H9 (cell line): ENCODE data around the gene LDLRAD4. TPM values are rescaled to one million over a fixed set of nuclear protein-coding genes. Genes with fewer than 3 reads are reported as not detected.

Experiments used
- DNase-seq: peaks from one replicate; pipeline ENCODE4 v3.0.0-alpha.2; 2017
- H2AFZ ChIP-seq: one replicate; pipeline ENCODE4 v1.6.1; 2013; ENCODE audit warnings: mild to moderate bottlenecking, low read length, control low read depth, moderate library complexity
- H2AK5ac ChIP-seq: 2 replicates; pipeline ENCODE4 v1.6.1; 2013; ENCODE audit warnings: low read length, control low read depth, mixed read lengths; ENCODE audit not compliant: insufficient read length
- H2BK120ac ChIP-seq: one replicate; pipeline ENCODE4 v1.6.1; 2013; ENCODE audit warnings: low read depth, mild to moderate bottlenecking, low read length, control low read depth, inconsistent platforms; ENCODE audit not compliant: poor library complexity, severe bottlenecking
- H2BK12ac ChIP-seq: 2 replicates; pipeline ENCODE4 v1.6.1; 2013; ENCODE audit warnings: low read length, control low read depth, mixed read lengths, low read depth; ENCODE audit not compliant: insufficient read length
- H2BK15ac ChIP-seq: 2 replicates; pipeline ENCODE4 v1.6.1; 2013; ENCODE audit warnings: low read depth, low read length, control low read depth
- H2BK20ac ChIP-seq: one replicate; pipeline ENCODE4 v1.6.1; 2013; ENCODE audit warnings: low read depth, mild to moderate bottlenecking, low read length, control low read depth, inconsistent platforms; ENCODE audit not compliant: poor library complexity, severe bottlenecking
- H2BK5ac ChIP-seq: 2 replicates; pipeline ENCODE4 v1.6.1; 2013; ENCODE audit warnings: low read length, control low read depth, mixed read lengths; ENCODE audit not compliant: insufficient read length
- H3K14ac ChIP-seq: 2 replicates; pipeline ENCODE4 v1.6.1; 2013; ENCODE audit warnings: low read length, control low read depth; ENCODE audit not compliant: insufficient read depth
- H3K18ac ChIP-seq: 2 replicates; pipeline ENCODE4 v1.6.1; 2013; ENCODE audit warnings: low read depth, mild to moderate bottlenecking, mixed read lengths, low read length, control low read depth; ENCODE audit not compliant: insufficient read length
- H3K23ac ChIP-seq: 2 replicates; pipeline ENCODE4 v1.6.1; 2013; ENCODE audit warnings: low read length, control low read depth, mixed read lengths, low read depth; ENCODE audit not compliant: insufficient read length
- H3K23me2 ChIP-seq: 2 replicates; pipeline ENCODE4 v1.6.1; 2013; ENCODE audit warnings: low read depth, mild to moderate bottlenecking, mixed read lengths, low read length, control low read depth; ENCODE audit not compliant: insufficient read length, poor library complexity, severe bottlenecking
- H3K27ac ChIP-seq: 2 replicates; pipeline ENCODE4 v1.5.1; 2013; ENCODE audit warnings: low read length, control low read depth, mixed read lengths, low read depth; ENCODE audit not compliant: insufficient read length
- H3K27me3 ChIP-seq: 2 replicates; pipeline ENCODE4 v1.6.1; 2013; ENCODE audit warnings: low read length, control low read depth, inconsistent platforms; ENCODE audit not compliant: insufficient read depth
- H3K4ac ChIP-seq: 2 replicates; pipeline ENCODE4 v1.6.1; 2013; ENCODE audit warnings: low read depth, mild to moderate bottlenecking, control low read depth, inconsistent platforms, low read length, moderate library complexity
- H3K4me1 ChIP-seq: 2 replicates; pipeline ENCODE4 v1.6.1; 2013; ENCODE audit warnings: low read length, control low read depth, inconsistent platforms; ENCODE audit not compliant: insufficient read depth
- H3K4me2 ChIP-seq: 2 replicates; pipeline ENCODE4 v1.6.1; 2013; ENCODE audit warnings: low read length, control low read depth, mixed read lengths; ENCODE audit not compliant: insufficient read length, insufficient read depth
- H3K56ac ChIP-seq: 2 replicates; pipeline ENCODE4 v1.6.1; 2013; ENCODE audit warnings: low read depth, mild to moderate bottlenecking, mixed read lengths, low read length, control low read depth; ENCODE audit not compliant: insufficient read length
- H3K79me1 ChIP-seq: 2 replicates; pipeline ENCODE4 v1.6.1; 2013; ENCODE audit warnings: low read depth, mild to moderate bottlenecking, moderate library complexity, low read length, control low read depth, inconsistent platforms; ENCODE audit not compliant: insufficient read depth, poor library complexity, severe bottlenecking
- H3K79me2 ChIP-seq: 2 replicates; pipeline ENCODE4 v1.6.1; 2013; ENCODE audit warnings: low read length, control low read depth, inconsistent platforms; ENCODE audit not compliant: insufficient read depth
- H3K9ac ChIP-seq: 2 replicates; pipeline ENCODE4 v1.6.1; 2013; ENCODE audit warnings: low read length, control low read depth, mixed read lengths; ENCODE audit not compliant: insufficient read length; ENCODE audit errors: extremely low read depth
- H3K9me3 ChIP-seq: one replicate; pipeline ENCODE4 v1.6.1; 2013; ENCODE audit warnings: low read depth, low read length, inconsistent platforms; ENCODE audit not compliant: control insufficient read depth
- H3T11ph ChIP-seq: one replicate; pipeline ENCODE4 v1.6.1; 2013; ENCODE audit warnings: mild to moderate bottlenecking, low read length, control low read depth, inconsistent platforms
- H4K20me1 ChIP-seq: one replicate; pipeline ENCODE4 v1.6.1; 2013; ENCODE audit not compliant: control insufficient read depth, insufficient read length, insufficient read depth
- H4K5ac ChIP-seq: 2 replicates; pipeline ENCODE4 v1.6.1; 2013; ENCODE audit warnings: low read depth, mild to moderate bottlenecking, mixed read lengths, low read length, control low read depth; ENCODE audit not compliant: insufficient read length
- H4K8ac ChIP-seq: replicated peaks from 2 replicates; pipeline ENCODE4 v1.6.1; 2013; ENCODE audit warnings: low read length, control low read depth, mixed read lengths, low read depth; ENCODE audit not compliant: insufficient read length
- H4K91ac ChIP-seq: 2 replicates; pipeline ENCODE4 v1.6.1; 2013; ENCODE audit warnings: low read depth, mild to moderate bottlenecking, moderate library complexity, mixed read lengths, low read length, control low read depth; ENCODE audit not compliant: insufficient read length
- H3K27ac Mint-ChIP-seq, 3 experiments: 2 replicates in 2 of 3; 3 replicates in 1 of 3; pipeline ENCODE4 v1.8.0; 2020 to 2021; ENCODE audit warnings: mixed read lengths in 3 of 3, mild to moderate bottlenecking in 1 of 3, moderate library complexity in 1 of 3
- H3K27me3 Mint-ChIP-seq: 2 replicates; pipeline ENCODE4 v1.8.0; 2021; ENCODE audit warnings: low read depth, mild to moderate bottlenecking, moderate library complexity, mixed read lengths
- H3K36me3 Mint-ChIP-seq, 3 experiments: 2 replicates in 2 of 3; 3 replicates in 1 of 3; pipeline ENCODE4 v1.8.0; 2020 to 2021; ENCODE audit warnings: low read depth in 3 of 3, mixed read lengths in 3 of 3; ENCODE audit not compliant: insufficient read depth in 1 of 3
- H3K4me1 Mint-ChIP-seq, 2 experiments: 2 replicates each; pipeline ENCODE4 v1.8.0; 2020; ENCODE audit warnings: mixed read lengths in 2 of 2
- H3K4me3 Mint-ChIP-seq, 2 experiments: 2 replicates in 1 of 2; 3 replicates in 1 of 2; pipeline ENCODE4 v1.8.0; 2020 to 2021; ENCODE audit warnings: mild to moderate bottlenecking in 2 of 2, mixed read lengths in 2 of 2, moderate library complexity in 1 of 2
- H3K9me3 Mint-ChIP-seq, 2 experiments: 2 replicates in 1 of 2; 3 replicates in 1 of 2; pipeline ENCODE4 v1.8.0; 2020; ENCODE audit warnings: mild to moderate bottlenecking in 2 of 2, mixed read lengths in 2 of 2, moderate library complexity in 1 of 2
- CTCF ChIP-seq: fragments of 200-600 bp; sonication (generic); conservative IDR thresholded peaks from 3 replicates; pipeline ENCODE4 v1.8.0; 2021; ENCODE audit warnings: antibody characterized with exemption, mild to moderate bottlenecking
- WGBS: extraction: QIAGEN DNeasy Blood & Tissue Kit; methylation state at CpG from one replicate; pipeline ENCODE4 v1.1.7; 2013; ENCODE audit warnings: missing lambda C conversion rate, low lambda C conversion rate, mixed read lengths; ENCODE audit not compliant: insufficient read length; ENCODE audit errors: extremely low coverage; 5-methylcytosine and 5-hydroxymethylcytosine counted together
- total RNA-seq: library from RNA; stranded (reverse); gene quantifications from 2 replicates; pipeline ENCODE4 v1.2.1, GENCODE V29; 2021

Gene LDLRAD4
- total RNA-seq, 1 experiment from 2014 or later = 3.9 TPM

- Histone ChIP-seq H4K5ac (no peak overlapping the region), H3K79me2 (no peaks in the 10 kb centered on the region)
Observed at GRCh38 chr18:13442451-13442850, 223.9 kb downstream of the LDLRAD4 start.

More at GRCh38 chr18:13442451-13442850, 223.9 kb downstream of the LDLRAD4 start:
- H3K9me3 Mint-ChIP-seq = no peaks in the 10 kb centered on the region
- Histone ChIP-seq H3K18ac (no peak overlapping the region), H3K27me3 (no peaks in the 10 kb centered on the region), H3K23ac (no peak overlapping the region), H2BK15ac (no peak overlapping the region), H3K9me3 (no peaks in the 10 kb centered on the region), H3K27ac (no peak overlapping the region), H4K20me1 (peaks cover 2% of the 10 kb centered on the region), H2BK12ac (no peak overlapping the region), H3K9ac (no peak overlapping the region), H2BK20ac (no peak overlapping the region), H3K23me2 (no peaks in the 10 kb centered on the region), H2BK5ac (no peak overlapping the region), H2AFZ (no peak overlapping the region), H3K4ac (no peak overlapping the region), H3T11ph (no peak overlapping the region), H3K4me1 (no peaks in the 10 kb centered on the region; the same call in 1 of the 2 replicates), H3K79me1 (no peaks in the 10 kb centered on the region), H3K4me2 (no peak overlapping the region), H4K8ac (no peak overlapping the region), H3K14ac (no peak overlapping the region; the same call in 1 of the 2 replicates), H2BK120ac (no peak overlapping the region), H2AK5ac (no peak overlapping the region), H3K56ac (no peak overlapping the region), H4K91ac (no peak overlapping the region)
- H3K4me1 Mint-ChIP-seq = peaks cover 21 to 30% of the 10 kb centered on the region in 2 experiments
- H3K36me3 Mint-ChIP-seq = no peaks in the 10 kb centered on the region
- DNase-seq = no peak
- no CpG with 5 or more reads among the region's 17 CpGs for WGBS
- no peak overlapping the region for H3K4me3 Mint-ChIP-seq
- TF ChIP-seq CTCF = no peak
- H3K27ac Mint-ChIP-seq = no peak overlapping the region
- H3K27me3 Mint-ChIP-seq = peaks cover 9% of the 10 kb centered on the region
